H9 (cell line): ENCODE data around the gene MRPS26. TPM values are rescaled to one million over a fixed set of nuclear protein-coding genes. Genes with fewer than 3 reads are reported as not detected.
"Not testable (repeated sequence)": the region's sequence is repeated elsewhere in the genome, so short reads cannot be mapped to it uniquely, and the experiment has no call there.

Source experiments
- DNase-seq: peaks from one replicate; pipeline ENCODE4 v3.0.0-alpha.2; 2017
- H2AFZ ChIP-seq: one replicate; pipeline ENCODE4 v1.6.1; 2013; ENCODE audit warnings: mild to moderate bottlenecking, low read length, control low read depth, moderate library complexity
- H2AK5ac ChIP-seq: 2 replicates; pipeline ENCODE4 v1.6.1; 2013; ENCODE audit warnings: low read length, control low read depth, mixed read lengths; ENCODE audit not compliant: insufficient read length
- H2BK120ac ChIP-seq: one replicate; pipeline ENCODE4 v1.6.1; 2013; ENCODE audit warnings: low read depth, mild to moderate bottlenecking, low read length, control low read depth, inconsistent platforms; ENCODE audit not compliant: poor library complexity, severe bottlenecking
- H2BK12ac ChIP-seq: 2 replicates; pipeline ENCODE4 v1.6.1; 2013; ENCODE audit warnings: low read length, control low read depth, mixed read lengths, low read depth; ENCODE audit not compliant: insufficient read length
- H2BK15ac ChIP-seq: 2 replicates; pipeline ENCODE4 v1.6.1; 2013; ENCODE audit warnings: low read depth, low read length, control low read depth
- H2BK20ac ChIP-seq: one replicate; pipeline ENCODE4 v1.6.1; 2013; ENCODE audit warnings: low read depth, mild to moderate bottlenecking, low read length, control low read depth, inconsistent platforms; ENCODE audit not compliant: poor library complexity, severe bottlenecking
- H2BK5ac ChIP-seq: 2 replicates; pipeline ENCODE4 v1.6.1; 2013; ENCODE audit warnings: low read length, control low read depth, mixed read lengths; ENCODE audit not compliant: insufficient read length
- H3K14ac ChIP-seq: 2 replicates; pipeline ENCODE4 v1.6.1; 2013; ENCODE audit warnings: low read length, control low read depth; ENCODE audit not compliant: insufficient read depth
- H3K18ac ChIP-seq: 2 replicates; pipeline ENCODE4 v1.6.1; 2013; ENCODE audit warnings: low read depth, mild to moderate bottlenecking, mixed read lengths, low read length, control low read depth; ENCODE audit not compliant: insufficient read length
- H3K23ac ChIP-seq: 2 replicates; pipeline ENCODE4 v1.6.1; 2013; ENCODE audit warnings: low read length, control low read depth, mixed read lengths, low read depth; ENCODE audit not compliant: insufficient read length
- H3K23me2 ChIP-seq: 2 replicates; pipeline ENCODE4 v1.6.1; 2013; ENCODE audit warnings: low read depth, mild to moderate bottlenecking, mixed read lengths, low read length, control low read depth; ENCODE audit not compliant: insufficient read length, poor library complexity, severe bottlenecking
- H3K27ac ChIP-seq: 2 replicates; pipeline ENCODE4 v1.5.1; 2013; ENCODE audit warnings: low read length, control low read depth, mixed read lengths, low read depth; ENCODE audit not compliant: insufficient read length
- H3K27me3 ChIP-seq: 2 replicates; pipeline ENCODE4 v1.6.1; 2013; ENCODE audit warnings: low read length, control low read depth, inconsistent platforms; ENCODE audit not compliant: insufficient read depth
- H3K4ac ChIP-seq: 2 replicates; pipeline ENCODE4 v1.6.1; 2013; ENCODE audit warnings: low read depth, mild to moderate bottlenecking, control low read depth, inconsistent platforms, low read length, moderate library complexity
- H3K4me1 ChIP-seq: 2 replicates; pipeline ENCODE4 v1.6.1; 2013; ENCODE audit warnings: low read length, control low read depth, inconsistent platforms; ENCODE audit not compliant: insufficient read depth
- H3K4me2 ChIP-seq: 2 replicates; pipeline ENCODE4 v1.6.1; 2013; ENCODE audit warnings: low read length, control low read depth, mixed read lengths; ENCODE audit not compliant: insufficient read length, insufficient read depth
- H3K56ac ChIP-seq: 2 replicates; pipeline ENCODE4 v1.6.1; 2013; ENCODE audit warnings: low read depth, mild to moderate bottlenecking, mixed read lengths, low read length, control low read depth; ENCODE audit not compliant: insufficient read length
- H3K79me1 ChIP-seq: 2 replicates; pipeline ENCODE4 v1.6.1; 2013; ENCODE audit warnings: low read depth, mild to moderate bottlenecking, moderate library complexity, low read length, control low read depth, inconsistent platforms; ENCODE audit not compliant: insufficient read depth, poor library complexity, severe bottlenecking
- H3K79me2 ChIP-seq: 2 replicates; pipeline ENCODE4 v1.6.1; 2013; ENCODE audit warnings: low read length, control low read depth, inconsistent platforms; ENCODE audit not compliant: insufficient read depth
- H3K9ac ChIP-seq: 2 replicates; pipeline ENCODE4 v1.6.1; 2013; ENCODE audit warnings: low read length, control low read depth, mixed read lengths; ENCODE audit not compliant: insufficient read length; ENCODE audit errors: extremely low read depth
- H3K9me3 ChIP-seq: one replicate; pipeline ENCODE4 v1.6.1; 2013; ENCODE audit warnings: low read depth, low read length, inconsistent platforms; ENCODE audit not compliant: control insufficient read depth
- H3T11ph ChIP-seq: one replicate; pipeline ENCODE4 v1.6.1; 2013; ENCODE audit warnings: mild to moderate bottlenecking, low read length, control low read depth, inconsistent platforms
- H4K20me1 ChIP-seq: one replicate; pipeline ENCODE4 v1.6.1; 2013; ENCODE audit not compliant: control insufficient read depth, insufficient read length, insufficient read depth
- H4K5ac ChIP-seq: 2 replicates; pipeline ENCODE4 v1.6.1; 2013; ENCODE audit warnings: low read depth, mild to moderate bottlenecking, mixed read lengths, low read length, control low read depth; ENCODE audit not compliant: insufficient read length
- H4K8ac ChIP-seq: replicated peaks from 2 replicates; pipeline ENCODE4 v1.6.1; 2013; ENCODE audit warnings: low read length, control low read depth, mixed read lengths, low read depth; ENCODE audit not compliant: insufficient read length
- H4K91ac ChIP-seq: 2 replicates; pipeline ENCODE4 v1.6.1; 2013; ENCODE audit warnings: low read depth, mild to moderate bottlenecking, moderate library complexity, mixed read lengths, low read length, control low read depth; ENCODE audit not compliant: insufficient read length
- H3K27ac Mint-ChIP-seq, 3 experiments: 2 replicates in 2 of 3; 3 replicates in 1 of 3; pipeline ENCODE4 v1.8.0; 2020 to 2021; ENCODE audit warnings: mixed read lengths in 3 of 3, mild to moderate bottlenecking in 1 of 3, moderate library complexity in 1 of 3
- H3K27me3 Mint-ChIP-seq: 2 replicates; pipeline ENCODE4 v1.8.0; 2021; ENCODE audit warnings: low read depth, mild to moderate bottlenecking, moderate library complexity, mixed read lengths
- H3K36me3 Mint-ChIP-seq, 3 experiments: 2 replicates in 2 of 3; 3 replicates in 1 of 3; pipeline ENCODE4 v1.8.0; 2020 to 2021; ENCODE audit warnings: low read depth in 3 of 3, mixed read lengths in 3 of 3; ENCODE audit not compliant: insufficient read depth in 1 of 3
- H3K4me1 Mint-ChIP-seq, 2 experiments: 2 replicates each; pipeline ENCODE4 v1.8.0; 2020; ENCODE audit warnings: mixed read lengths in 2 of 2
- H3K4me3 Mint-ChIP-seq, 2 experiments: 2 replicates in 1 of 2; 3 replicates in 1 of 2; pipeline ENCODE4 v1.8.0; 2020 to 2021; ENCODE audit warnings: mild to moderate bottlenecking in 2 of 2, mixed read lengths in 2 of 2, moderate library complexity in 1 of 2
- H3K9me3 Mint-ChIP-seq, 2 experiments: 2 replicates in 1 of 2; 3 replicates in 1 of 2; pipeline ENCODE4 v1.8.0; 2020; ENCODE audit warnings: mild to moderate bottlenecking in 2 of 2, mixed read lengths in 2 of 2, moderate library complexity in 1 of 2
- CTCF ChIP-seq: fragments of 200-600 bp; sonication (generic); conservative IDR thresholded peaks from 3 replicates; pipeline ENCODE4 v1.8.0; 2021; ENCODE audit warnings: antibody characterized with exemption, mild to moderate bottlenecking
- WGBS: extraction: QIAGEN DNeasy Blood & Tissue Kit; methylation state at CpG from one replicate; pipeline ENCODE4 v1.1.7; 2013; ENCODE audit warnings: missing lambda C conversion rate, low lambda C conversion rate, mixed read lengths; ENCODE audit not compliant: insufficient read length; ENCODE audit errors: extremely low coverage; 5-methylcytosine and 5-hydroxymethylcytosine counted together
- total RNA-seq: library from RNA; stranded (reverse); gene quantifications from 2 replicates; pipeline ENCODE4 v1.2.1, GENCODE V29; 2021

MRPS26 gene
- total RNA-seq, 1 experiment from 2014 or later, result 97.6 TPM

DNA sequence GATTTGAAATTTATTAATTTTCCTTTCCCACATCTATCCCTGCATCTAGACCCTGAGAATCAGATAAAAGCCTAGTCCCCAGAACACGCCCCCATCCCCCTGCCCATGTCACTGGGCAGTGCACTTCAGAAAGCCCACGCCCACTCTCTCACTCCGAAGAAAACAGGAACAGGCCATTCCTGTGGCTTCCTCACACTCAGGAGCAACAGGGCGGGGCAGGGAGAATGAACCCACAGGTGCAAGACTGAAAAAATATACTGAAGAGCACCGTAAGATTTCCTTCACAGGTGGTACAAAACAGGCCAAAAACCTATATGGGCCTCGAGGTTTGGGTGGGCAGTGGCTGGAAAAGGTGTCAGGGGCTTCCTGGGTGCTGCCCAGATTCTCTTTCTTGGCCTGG, 29.0 kb downstream of the MRPS26 start:
- Mint-ChIP-seq H3K27ac (no peak overlapping the region), H3K36me3 (no peaks in the 10 kb centered on the region; a peak in 2 of 7 replicates), H3K27me3 (peaks cover 69% of the 10 kb centered on the region), H3K4me3 (no peak overlapping the region; a peak in 1 of 5 replicates), H3K4me1 (peaks cover 6% of the 10 kb centered on the region in 2 experiments), H3K9me3 (peaks cover 10 to 12% of the 10 kb centered on the region in 2 experiments)
- H3K9ac ChIP-seq, result no peak overlapping the region
- no peak overlapping the region for H2BK120ac ChIP-seq
- no peak overlapping the region for H3K4me2 ChIP-seq
- H3K9me3 ChIP-seq, result peaks cover 10% of the 10 kb centered on the region
- no peak overlapping the region for H3K56ac ChIP-seq
- H3K27ac ChIP-seq, result no peak overlapping the region
- H3K4me1 ChIP-seq, result no peaks in the 10 kb centered on the region
- WGBS, result no CpG with 5 or more reads among the region's 6 CpGs
- H3K79me2 ChIP-seq, result no peaks in the 10 kb centered on the region
- no peaks in the 10 kb centered on the region for H3K79me1 ChIP-seq
- no peak overlapping the region for H2AK5ac ChIP-seq
- no peak overlapping the region for H3T11ph ChIP-seq
- H4K8ac ChIP-seq, result no peak overlapping the region
- no peak overlapping the region for H3K14ac ChIP-seq
- H2BK15ac ChIP-seq, result no peak overlapping the region
- H3K4ac ChIP-seq, result no peak overlapping the region
- no peak overlapping the region for H2BK5ac ChIP-seq
- H3K23me2 ChIP-seq, result no peaks in the 10 kb centered on the region
- H3K23ac ChIP-seq, result no peak overlapping the region
- no peak overlapping the region for H2BK20ac ChIP-seq
- no peak overlapping the region for H2BK12ac ChIP-seq
- no peak overlapping the region for H4K5ac ChIP-seq
- H3K27me3 ChIP-seq, result peaks cover 9% of the 10 kb centered on the region; the same call in 1 of the 2 replicates
- H4K91ac ChIP-seq, result no peak overlapping the region
- no peak overlapping the region for H2AFZ ChIP-seq
- H3K18ac ChIP-seq, result no peak overlapping the region
- TF ChIP-seq CTCF, result no peak
- no peaks in the 10 kb centered on the region for H4K20me1 ChIP-seq
- no peak for DNase-seq

GRCh38 chr20:3075315-3075714, 29.5 kb downstream of the MRPS26 start:
- not testable (repeated sequence) for H3K36me3 Mint-ChIP-seq

More at GRCh38 chr20:3075315-3075714, 29.5 kb downstream of the MRPS26 start:
- not testable (repeated sequence) for H2AK5ac ChIP-seq, H2BK120ac ChIP-seq, H3K27ac ChIP-seq, H3T11ph ChIP-seq, H4K91ac ChIP-seq, H3K9ac ChIP-seq, H3K56ac ChIP-seq, H3K79me2 ChIP-seq, H3K9me3 ChIP-seq, H2BK12ac ChIP-seq, H3K4me1 ChIP-seq, H3K23me2 ChIP-seq, H3K14ac ChIP-seq, H3K18ac ChIP-seq, H3K4ac ChIP-seq, H2BK15ac ChIP-seq, H3K4me3 Mint-ChIP-seq, H3K4me1 Mint-ChIP-seq, DNase-seq, H4K8ac ChIP-seq, H4K20me1 ChIP-seq, H3K4me2 ChIP-seq, H3K23ac ChIP-seq, H4K5ac ChIP-seq, H3K27me3 ChIP-seq, H2BK5ac ChIP-seq, H3K79me1 ChIP-seq, H3K27ac Mint-ChIP-seq, H2AFZ ChIP-seq, H2BK20ac ChIP-seq
- WGBS, result no CpG with 5 or more reads among the region's 6 CpGs
- Mint-ChIP-seq H3K9me3 (peaks cover 10 to 12% of the 10 kb centered on the region in 2 experiments), H3K27me3 (peaks cover 73% of the 10 kb centered on the region)
